HG03060 (cell line): ENCODE measurements around the gene WDHD1.
A peak's percentile ranks its signal among the peaks of the same experiment; 100 is the strongest.
"Not testable (repeated sequence)": the region's sequence is repeated elsewhere in the genome, so short reads cannot be mapped to it uniquely, and the experiment has no call there.

Experiments
- ATAC-seq: cut with Tn5 transposase; IDR thresholded peaks from one replicate; pipeline ENCODE4 v1.9.1; 2021; ENCODE audit warnings: low read depth, moderate number of reproducible peaks; ENCODE audit not compliant: unreplicated experiment

Gene WDHD1

GRCh38 chr14:55026793-55027561 lies at the start of gene WDHD1, which contains the start of gene SOCS4:
Gene WDHD1, minus strand, starts transcription at chr14:55027099. Its CDS starts 312 bp downstream, at chr14:55026787.
Gene SOCS4, plus strand, starts transcription at chr14:55027236. Its CDS starts 15,806 bp downstream, at chr14:55043042.
- peak; percentile 74 for ATAC-seq

- ATAC-seq, result no peak
Observed at GRCh38 chr14:55075628-55076175, 48.8 kb upstream of the WDHD1 start.

GRCh38 chr14:55074662-55075061 lies 47.8 kb upstream of the WDHD1 start:
- no peak for ATAC-seq

GRCh38 chr14:55073856-55074255 lies 47.0 kb upstream of the WDHD1 start:
- ATAC-seq, result no peak

- ATAC-seq, result peak; percentile 48
Observed at GRCh38 chr14:55071870-55072640, 45.2 kb upstream of the WDHD1 start.

GRCh38 chr14:55070981-55071411 lies 44.1 kb upstream of the WDHD1 start:
- no peak for ATAC-seq

GRCh38 chr14:55066223-55066622 lies 39.3 kb upstream of the WDHD1 start:
- ATAC-seq, result no peak

GRCh38 chr14:55065411-55065810 lies 38.5 kb upstream of the WDHD1 start:
- ATAC-seq, result no peak

GRCh38 chr14:55064896-55065295 lies 38.0 kb upstream of the WDHD1 start:
- ATAC-seq, result not testable (repeated sequence)

GRCh38 chr14:55062517-55063351 lies 35.8 kb upstream of the WDHD1 start:
- ATAC-seq, result no peak

GRCh38 chr14:55059333-55059732 lies 32.4 kb upstream of the WDHD1 start:
- ATAC-seq, result no peak

GRCh38 chr14:55057919-55058318 lies 31.0 kb upstream of the WDHD1 start:
- ATAC-seq, result no peak

- no peak for ATAC-seq
Observed at GRCh38 chr14:55054098-55054497, 27.2 kb upstream of the WDHD1 start.

GRCh38 chr14:55053500-55053899 lies 26.6 kb upstream of the WDHD1 start:
- no peak for ATAC-seq

- no peak for ATAC-seq
Observed at GRCh38 chr14:55053018-55053417, 26.1 kb upstream of the WDHD1 start.

- ATAC-seq, result no peak
Observed at GRCh38 chr14:55052269-55052930, 25.5 kb upstream of the WDHD1 start.

- peak; percentile 67 for ATAC-seq
Observed at GRCh38 chr14:55051423-55052268, 24.7 kb upstream of the WDHD1 start, which contains the start of gene MAPK1IP1L. Gene MAPK1IP1L, plus strand, starts transcription at chr14:55051647. Its CDS starts 10,037 bp downstream, at chr14:55061684.

GRCh38 chr14:55051165-55051422 lies 24.2 kb upstream of the WDHD1 start:
- ATAC-seq, result peak; percentile 12

- ATAC-seq, result no peak
Observed at GRCh38 chr14:55048900-55049436, 22.1 kb upstream of the WDHD1 start.
